HepG2 (cell line): ENCODE measurements around the gene SYT11.
A peak's percentile ranks its signal among the peaks of the same experiment; 100 is the strongest.

Experiments used
- IRF2 ChIP-seq: IDR thresholded peaks from 2 replicates; pipeline ENCODE4 v1.6.1; 2018; ENCODE audit warnings: missing genetic modification reagents, missing compliant biosample characterization
- KLF11 ChIP-seq: IDR thresholded peaks from 2 replicates; pipeline ENCODE4 v1.6.1; 2016; ENCODE audit warnings: missing compliant biosample characterization
- KLF16 ChIP-seq, 2 experiments: sonication (generic) in 1 of 2; formaldehyde crosslinking in 1 of 2; IDR thresholded peaks; 2 replicates each; pipeline versions ENCODE4 v1.6.1 to v1.8.0; 2016 to 2023; ENCODE audit warnings: missing genetic modification reagents in 2 of 2, missing compliant biosample characterization in 1 of 2
- NFYB ChIP-seq: sonication (generic); formaldehyde crosslinking; IDR thresholded peaks from 2 replicates; pipeline ENCODE4 v1.4.0; 2020; ENCODE audit warnings: missing genetic modification reagents
- PAF1 ChIP-seq: IDR thresholded peaks from 2 replicates; pipeline ENCODE4 v1.6.1; 2016; ENCODE audit warnings: missing genetic modification reagents, missing compliant biosample characterization
- RFX5 ChIP-seq: IDR thresholded peaks from 2 replicates; pipeline ENCODE4 v1.6.1; 2011; ENCODE audit warnings: low read depth, low read length, improper control_type of control experiment
- SMYD3 ChIP-seq: sonication (generic); formaldehyde crosslinking; IDR thresholded peaks from 2 replicates; pipeline ENCODE4 v1.8.1; 2023; ENCODE audit warnings: mild to moderate bottlenecking, missing genetic modification reagents
- ZBTB8A ChIP-seq: sonication (generic); formaldehyde crosslinking; IDR thresholded peaks from 2 replicates; pipeline ENCODE4 v1.4.0; 2020; ENCODE audit warnings: mild to moderate bottlenecking, low read depth, missing genetic modification reagents, borderline replicate concordance
- TF ChIP-seq, protein P1 (sequence below): sonication (generic); formaldehyde crosslinking; IDR thresholded peaks from 2 replicates; pipeline ENCODE4 v1.5.0; 2020; ENCODE audit warnings: mild to moderate bottlenecking, missing genetic modification reagents, moderate library complexity
- TF ChIP-seq, protein P2 (sequence below): sonication (generic); formaldehyde crosslinking; IDR thresholded peaks from 2 replicates; pipeline ENCODE4 v1.4.0; 2020; ENCODE audit warnings: missing genetic modification reagents

DNA sequence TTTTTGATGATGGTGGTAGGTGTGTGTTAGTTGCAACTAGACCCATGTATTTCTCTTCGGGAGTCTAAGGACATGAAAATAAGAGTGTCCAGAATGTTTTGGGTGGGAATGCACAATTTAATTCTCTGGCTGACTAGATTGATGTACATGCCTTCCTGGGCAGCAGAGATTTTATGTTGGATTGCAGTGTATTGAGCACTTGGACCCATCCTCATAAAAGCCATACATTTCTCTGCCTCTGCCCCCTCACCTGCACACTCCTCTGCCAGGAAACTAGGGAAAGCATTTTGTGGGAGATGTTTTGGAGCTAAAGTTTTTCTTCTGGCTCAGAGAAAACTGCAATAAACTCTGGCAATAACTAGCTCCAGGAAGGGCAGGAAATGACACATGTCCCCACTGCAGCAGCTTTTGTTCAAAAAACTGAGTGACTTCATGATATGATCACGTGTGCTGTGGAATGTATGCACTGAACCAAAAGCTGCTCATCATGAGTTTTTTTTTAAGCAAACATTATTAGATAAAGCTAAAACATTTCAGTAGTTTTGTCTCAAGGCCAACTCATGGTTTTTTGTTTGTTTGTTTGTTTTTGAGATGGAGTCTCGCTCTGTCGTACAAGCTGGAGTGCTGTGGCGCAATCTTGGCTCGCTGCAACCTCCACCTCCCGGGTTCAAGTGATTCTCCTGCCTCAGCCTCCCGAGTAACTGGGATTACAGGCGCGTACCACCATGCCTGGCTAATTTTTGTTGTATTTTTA, 34.2 kb downstream of the SYT11 start:
- TF ChIP-seq PAF1 (CRISPR knock-in tag) (no peak), KLF11 (no peak), NFYB (CRISPR knock-in tag) (no peak), KLF16 (CRISPR knock-in tag; IDR thresholded peaks at IDR 0.05) (peak in 1 of 2 experiments; percentile 49; a peak in 1 of 4 replicates), IRF2 (CRISPR knock-in tag) (no peak), SMYD3 (CRISPR knock-in tag) (no peak), RFX5 (no peak), ZBTB8A (CRISPR knock-in tag) (no peak)
- TF ChIP-seq, protein P1, sequence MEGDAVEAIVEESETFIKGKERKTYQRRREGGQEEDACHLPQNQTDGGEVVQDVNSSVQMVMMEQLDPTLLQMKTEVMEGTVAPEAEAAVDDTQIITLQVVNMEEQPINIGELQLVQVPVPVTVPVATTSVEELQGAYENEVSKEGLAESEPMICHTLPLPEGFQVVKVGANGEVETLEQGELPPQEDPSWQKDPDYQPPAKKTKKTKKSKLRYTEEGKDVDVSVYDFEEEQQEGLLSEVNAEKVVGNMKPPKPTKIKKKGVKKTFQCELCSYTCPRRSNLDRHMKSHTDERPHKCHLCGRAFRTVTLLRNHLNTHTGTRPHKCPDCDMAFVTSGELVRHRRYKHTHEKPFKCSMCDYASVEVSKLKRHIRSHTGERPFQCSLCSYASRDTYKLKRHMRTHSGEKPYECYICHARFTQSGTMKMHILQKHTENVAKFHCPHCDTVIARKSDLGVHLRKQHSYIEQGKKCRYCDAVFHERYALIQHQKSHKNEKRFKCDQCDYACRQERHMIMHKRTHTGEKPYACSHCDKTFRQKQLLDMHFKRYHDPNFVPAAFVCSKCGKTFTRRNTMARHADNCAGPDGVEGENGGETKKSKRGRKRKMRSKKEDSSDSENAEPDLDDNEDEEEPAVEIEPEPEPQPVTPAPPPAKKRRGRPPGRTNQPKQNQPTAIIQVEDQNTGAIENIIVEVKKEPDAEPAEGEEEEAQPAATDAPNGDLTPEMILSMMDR (CRISPR knock-in tag), result no peak
- TF ChIP-seq, protein P2, sequence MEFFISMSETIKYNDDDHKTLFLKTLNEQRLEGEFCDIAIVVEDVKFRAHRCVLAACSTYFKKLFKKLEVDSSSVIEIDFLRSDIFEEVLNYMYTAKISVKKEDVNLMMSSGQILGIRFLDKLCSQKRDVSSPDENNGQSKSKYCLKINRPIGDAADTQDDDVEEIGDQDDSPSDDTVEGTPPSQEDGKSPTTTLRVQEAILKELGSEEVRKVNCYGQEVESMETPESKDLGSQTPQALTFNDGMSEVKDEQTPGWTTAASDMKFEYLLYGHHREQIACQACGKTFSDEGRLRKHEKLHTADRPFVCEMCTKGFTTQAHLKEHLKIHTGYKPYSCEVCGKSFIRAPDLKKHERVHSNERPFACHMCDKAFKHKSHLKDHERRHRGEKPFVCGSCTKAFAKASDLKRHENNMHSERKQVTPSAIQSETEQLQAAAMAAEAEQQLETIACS (CRISPR knock-in tag), result no peak
